DND-41 (cell line): ENCODE data around the gene RBM19.

Experiments used
- ATAC-seq: fragments of 200-7000 bp; cut with Tn5 transposase; 3 replicates; pipeline ENCODE4 v1.9.1; 2021; ENCODE audit warnings: low read depth; ENCODE audit not compliant: insufficient read depth
- DNase-seq: peaks from one replicate; pipeline ENCODE4 v3.0.0-alpha.2; 2020
- H2AFZ ChIP-seq: 2 replicates; pipeline ENCODE4 v1.6.0; 2012; ENCODE audit warnings: low read depth, low read length
- H3K27ac ChIP-seq: 2 replicates; pipeline ENCODE4 v1.5.1; 2012; ENCODE audit warnings: low read length, inconsistent platforms
- H3K27me3 ChIP-seq: fragments of 200-600 bp; sonication (generic); 2 replicates; pipeline ENCODE4 v1.6.0; 2012; ENCODE audit warnings: low read length, mild to moderate bottlenecking, inconsistent platforms; ENCODE audit not compliant: insufficient read depth, poor library complexity
- H3K36me3 ChIP-seq: 2 replicates; pipeline ENCODE4 v1.5.1; 2012; ENCODE audit warnings: low read length, inconsistent platforms; ENCODE audit not compliant: insufficient read depth
- H3K4me1 ChIP-seq: 2 replicates; pipeline ENCODE4 v1.5.1; 2012; ENCODE audit warnings: mild to moderate bottlenecking, low read length; ENCODE audit not compliant: insufficient read depth
- H3K4me2 ChIP-seq: 2 replicates; pipeline ENCODE4 v1.6.0; 2012; ENCODE audit warnings: mild to moderate bottlenecking, moderate library complexity, low read length, inconsistent platforms; ENCODE audit not compliant: insufficient read depth
- H3K4me3 ChIP-seq, 2 experiments: fragments of 200-600 bp in 1 of 2; shearing (Covaris generic) in 1 of 2; 2 replicates each; pipeline ENCODE4 v1.5.1; 2012 to 2016; ENCODE audit warnings: inconsistent platforms in 2 of 2, low read length in 2 of 2, mild to moderate bottlenecking in 2 of 2, low read depth in 1 of 2, moderate library complexity in 1 of 2
- H3K79me2 ChIP-seq: 2 replicates; pipeline ENCODE4 v1.6.0; 2012; ENCODE audit warnings: low read length, inconsistent platforms; ENCODE audit not compliant: insufficient read depth
- H3K9ac ChIP-seq: 2 replicates; pipeline ENCODE4 v1.6.0; 2012; ENCODE audit warnings: low read depth, mild to moderate bottlenecking, inconsistent platforms, low read length, moderate library complexity
- H3K9me3 ChIP-seq: 2 replicates; pipeline ENCODE4 v1.5.1; 2012; ENCODE audit warnings: low read length, moderate library complexity, mild to moderate bottlenecking, inconsistent platforms; ENCODE audit not compliant: insufficient read depth, severe bottlenecking
- H4K20me1 ChIP-seq: 2 replicates; pipeline ENCODE4 v1.6.0; 2012; ENCODE audit warnings: low read length; ENCODE audit not compliant: insufficient read depth
- CTCF ChIP-seq: IDR thresholded peaks from 2 replicates; pipeline ENCODE4 v1.5.1; 2012; ENCODE audit warnings: borderline replicate concordance, low read length, moderate library complexity, mild to moderate bottlenecking; ENCODE audit not compliant: poor library complexity, severe bottlenecking; ENCODE audit errors: extremely low read depth
- EZH2 ChIP-seq: IDR thresholded peaks from 3 replicates; pipeline ENCODE4 v1.6.1; 2012; ENCODE audit warnings: borderline replicate concordance, low read depth, mild to moderate bottlenecking, moderate library complexity, low read length, inconsistent platforms; ENCODE audit not compliant: severe bottlenecking

RBM19 gene

GRCh38 chr12:113940357-113941207 lies 25.5 kb downstream of the RBM19 start:
- Histone ChIP-seq H3K27ac (no peak overlapping the region), H2AFZ (no peak overlapping the region), H3K4me3 (no peak overlapping the region), H3K4me2 (no peak overlapping the region), H4K20me1 (no peaks in the 10 kb centered on the region), H3K79me2 (no peaks in the 10 kb centered on the region), H3K27me3 (no peaks in the 10 kb centered on the region), H3K9ac (no peak overlapping the region), H3K9me3 (no peaks in the 10 kb centered on the region), H3K4me1 (no peaks in the 10 kb centered on the region), H3K36me3 (peaks cover 74% of the 10 kb centered on the region)
- no peak for ATAC-seq
- TF ChIP-seq EZH2: no peak
- TF ChIP-seq CTCF: peak; percentile 4
- DNase-seq: no peak

- Histone ChIP-seq H3K9me3 (no peaks in the 10 kb centered on the region), H3K9ac (no peak overlapping the region), H3K27me3 (no peaks in the 10 kb centered on the region), H3K4me2 (no peak overlapping the region), H3K4me1 (no peaks in the 10 kb centered on the region), H2AFZ (no peak overlapping the region), H4K20me1 (no peaks in the 10 kb centered on the region), H3K4me3 (no peak overlapping the region), H3K79me2 (no peaks in the 10 kb centered on the region), H3K27ac (no peak overlapping the region), H3K36me3 (peaks cover 68% of the 10 kb centered on the region)
- TF ChIP-seq CTCF: no peak
- no peak for TF ChIP-seq EZH2
- ATAC-seq (no peak), DNase-seq (no peak)
Observed at GRCh38 chr12:113939867-113940266, 26.3 kb downstream of the RBM19 start.

- Histone ChIP-seq H3K36me3 (peaks cover 70% of the 10 kb centered on the region), H3K9me3 (no peaks in the 10 kb centered on the region), H2AFZ (no peak overlapping the region), H3K9ac (no peak overlapping the region), H3K4me3 (no peak overlapping the region), H3K79me2 (no peaks in the 10 kb centered on the region), H3K4me2 (no peak overlapping the region), H4K20me1 (no peaks in the 10 kb centered on the region), H3K27ac (no peak overlapping the region), H3K27me3 (no peaks in the 10 kb centered on the region), H3K4me1 (no peaks in the 10 kb centered on the region)
- ATAC-seq (no peak), DNase-seq (no peak)
- no peak for TF ChIP-seq CTCF
- TF ChIP-seq EZH2: no peak
Observed at GRCh38 chr12:113938471-113938870, 27.7 kb downstream of the RBM19 start.
